IMR-90 (cell line): ENCODE measurements around the gene UNC13C. TPM values are rescaled to one million over a fixed set of nuclear protein-coding genes. Genes with fewer than 3 reads are reported as not detected.

Experiments used
- ATAC-seq: fragments of 200-7000 bp; cut with Tn5 transposase; 2 replicates; pipeline ENCODE4 v1.9.1; 2020; ENCODE audit warnings: low read depth, mild to moderate bottlenecking, moderate library complexity
- BruUV-seq: library from RNA; stranded (reverse); fragments of 400-500 nt; replicated peaks from 2 replicates; lab custom pipeline; 2021; lab: Mats Ljungman, UMichigan
- CTCF ChIA-PET: fragments of 300-600 bp; formaldehyde crosslinking; extraction: SDS; loops from one replicate; lab custom pipeline; 2021; ENCODE audit warnings: antibody characterized with exemption; lab: Yijun Ruan, JAX
- POLR2A ChIA-PET: fragments of 300-600 bp; sonication (Branson Sonifier 250); formaldehyde crosslinking; loops from one replicate; lab custom pipeline; 2022; ENCODE audit warnings: antibody characterized with exemption; ENCODE audit not compliant: unreplicated experiment; lab: Charles Lee
- DNase-seq: peaks from one replicate; pipeline ENCODE4 v3.0.0; 2013
- H2AFZ ChIP-seq: replicated peaks from 2 replicates; pipeline ENCODE3; 2013; ENCODE audit warnings: low read length, mild to moderate bottlenecking; ENCODE audit not compliant: poor library complexity
- H2AK5ac ChIP-seq: 2 replicates; pipeline ENCODE4 v1.6.1; 2013; ENCODE audit warnings: low read depth, low read length, inconsistent platforms
- H2AK9ac ChIP-seq: replicated peaks from 2 replicates; pipeline ENCODE3; 2013; ENCODE audit warnings: mild to moderate bottlenecking, low read depth, low read length, moderate library complexity; ENCODE audit not compliant: poor library complexity
- H2BK120ac ChIP-seq: 2 replicates; pipeline ENCODE4 v1.6.1; 2013; ENCODE audit warnings: low read depth, low read length, inconsistent platforms
- H2BK15ac ChIP-seq: 3 replicates; pipeline ENCODE4 v1.6.1; 2013; ENCODE audit warnings: low read depth, low read length, inconsistent platforms
- H2BK20ac ChIP-seq: 2 replicates; pipeline ENCODE4 v1.6.1; 2013; ENCODE audit warnings: low read depth, mild to moderate bottlenecking, inconsistent platforms, low read length, moderate library complexity
- H2BK5ac ChIP-seq: 2 replicates; pipeline ENCODE4 v1.6.1; 2013; ENCODE audit warnings: mild to moderate bottlenecking, low read depth, low read length, inconsistent platforms; ENCODE audit not compliant: poor library complexity, severe bottlenecking
- H3K14ac ChIP-seq: replicated peaks from 2 replicates; pipeline ENCODE4 v1.6.1; 2013; ENCODE audit warnings: low read depth, low read length, inconsistent platforms
- H3K18ac ChIP-seq: 2 replicates; pipeline ENCODE4 v1.6.1; 2013; ENCODE audit warnings: low read depth, low read length, control low read depth
- H3K23ac ChIP-seq: 2 replicates; pipeline ENCODE4 v1.6.1; 2013; ENCODE audit warnings: low read depth, low read length, inconsistent platforms
- H3K27ac ChIP-seq: 2 replicates; pipeline ENCODE4 v1.5.1; 2013; ENCODE audit warnings: mild to moderate bottlenecking, control low read depth, low read length; ENCODE audit not compliant: insufficient read depth
- H3K27me3 ChIP-seq: 2 replicates; pipeline ENCODE4 v1.6.1; 2013; ENCODE audit warnings: low read length; ENCODE audit not compliant: control insufficient read depth, insufficient read depth
- H3K36me3 ChIP-seq: 2 replicates; pipeline ENCODE4 v1.6.1; 2013; ENCODE audit warnings: low read length, mixed read lengths; ENCODE audit not compliant: control insufficient read depth, insufficient read depth
- H3K4ac ChIP-seq: 2 replicates; pipeline ENCODE4 v1.6.1; 2013; ENCODE audit warnings: low read depth, low read length, inconsistent platforms
- H3K4me1 ChIP-seq: 2 replicates; pipeline ENCODE4 v1.6.1; 2013; ENCODE audit warnings: low read length, mixed read lengths; ENCODE audit not compliant: control insufficient read depth, insufficient read depth
- H3K4me2 ChIP-seq: 2 replicates; pipeline ENCODE4 v1.6.1; 2013; ENCODE audit warnings: low read depth, mild to moderate bottlenecking, control low read depth, low read length, moderate library complexity
- H3K4me3 ChIP-seq: 2 replicates; pipeline ENCODE4 v1.5.1; 2013; ENCODE audit warnings: low read depth, mild to moderate bottlenecking, control low read depth, low read length, moderate library complexity; ENCODE audit not compliant: insufficient read depth
- H3K56ac ChIP-seq: 2 replicates; pipeline ENCODE4 v1.6.1; 2013; ENCODE audit warnings: low read length, inconsistent platforms; ENCODE audit not compliant: insufficient read depth; ENCODE audit errors: extremely low read depth
- H3K79me1 ChIP-seq, 2 experiments: 2 replicates each; pipeline ENCODE4 v1.6.1; 2013; ENCODE audit warnings: low read length in 2 of 2, inconsistent platforms in 1 of 2, low read depth in 1 of 2
- H3K9ac ChIP-seq: 2 replicates; pipeline ENCODE4 v1.6.1; 2013; ENCODE audit warnings: low read depth, low read length, control low read depth
- H3K9me1 ChIP-seq: 2 replicates; pipeline ENCODE4 v1.6.1; 2013; ENCODE audit warnings: low read length, inconsistent platforms; ENCODE audit not compliant: insufficient read depth
- H3K9me3 ChIP-seq: 2 replicates; pipeline ENCODE4 v1.6.1; 2013; ENCODE audit warnings: low read length; ENCODE audit not compliant: control insufficient read depth, insufficient read depth
- H4K20me1 ChIP-seq: 2 replicates; pipeline ENCODE4 v1.6.1; 2013; ENCODE audit warnings: low read length, inconsistent platforms; ENCODE audit not compliant: insufficient read depth
- H4K5ac ChIP-seq: 2 replicates; pipeline ENCODE4 v1.6.1; 2013; ENCODE audit warnings: mild to moderate bottlenecking, low read depth, low read length, control low read depth
- H4K8ac ChIP-seq, 2 experiments: 2 replicates each; pipeline ENCODE4 v1.6.1; 2013; ENCODE audit warnings: low read depth in 2 of 2, low read length in 2 of 2, control low read depth in 1 of 2, inconsistent platforms in 1 of 2
- H4K91ac ChIP-seq: 2 replicates; pipeline ENCODE4 v1.6.1; 2013; ENCODE audit warnings: low read depth, low read length, inconsistent platforms; ENCODE audit not compliant: insufficient read depth
- BHLHE40 ChIP-seq: fragments of 150-350 bp; IDR thresholded peaks from 2 replicates; pipeline ENCODE4 v1.6.1; 2016; ENCODE audit warnings: mild to moderate bottlenecking, low read depth, low read length
- CEBPB ChIP-seq: IDR thresholded peaks from 2 replicates; pipeline ENCODE4 v1.6.1; 2012; ENCODE audit warnings: low read depth, low read length, improper control_type of control experiment
- CHD1 ChIP-seq: IDR thresholded peaks from 2 replicates; pipeline ENCODE4 v1.6.1; 2012; ENCODE audit warnings: low read depth, low read length, improper control_type of control experiment
- CTCF ChIP-seq: conservative IDR thresholded peaks from 2 replicates; pipeline ENCODE4 v1.5.1; 2012; ENCODE audit warnings: mild to moderate bottlenecking, low read depth, low read length, improper control_type of control experiment
- ELK1 ChIP-seq: fragments of 150-350 bp; IDR thresholded peaks from 2 replicates; pipeline ENCODE4 v1.6.1; 2016; ENCODE audit warnings: low read depth, mild to moderate bottlenecking, low read length, moderate library complexity, borderline replicate concordance
- MAZ ChIP-seq: IDR thresholded peaks from 2 replicates; pipeline ENCODE4 v1.6.1; 2012; ENCODE audit warnings: low read depth, mild to moderate bottlenecking, low read length, improper control_type of control experiment, moderate library complexity, borderline replicate concordance
- MXI1 ChIP-seq: IDR thresholded peaks from 2 replicates; pipeline ENCODE4 v1.6.1; 2012; ENCODE audit warnings: low read depth, mild to moderate bottlenecking, low read length, moderate library complexity, borderline replicate concordance
- NFE2L2 ChIP-seq: fragments of 150-350 bp; IDR thresholded peaks from 2 replicates; pipeline ENCODE4 v1.6.1; 2016; ENCODE audit warnings: low read depth, mild to moderate bottlenecking, low read length
- RAD21 ChIP-seq: IDR thresholded peaks from 2 replicates; pipeline ENCODE4 v1.6.1; 2012; ENCODE audit warnings: low read length, improper control_type of control experiment
- SMC3 ChIP-seq: fragments of 150-350 bp; IDR thresholded peaks from 2 replicates; pipeline ENCODE4 v1.6.1; 2016; ENCODE audit warnings: low read depth, mild to moderate bottlenecking, antibody characterized with exemption, low read length, moderate library complexity
- WGBS, 2 experiments: methylation state at CpG; one replicate each; pipeline versions ENCODE4 v1.1.5 to v1.1.7; 2013; ENCODE audit warnings: missing lambda C conversion rate in 2 of 2; ENCODE audit not compliant: insufficient read length in 1 of 2; ENCODE audit errors: extremely low coverage in 2 of 2; 5-methylcytosine and 5-hydroxymethylcytosine counted together
- dilution Hi-C: fragments of 300-500 bp; cut with HindIII; formaldehyde crosslinking; loops from one replicate; pipeline ENCODE4 v1.14.3; 2018; ENCODE audit warnings: low sequenced_read_pairs; ENCODE audit not compliant: unreplicated experiment
- in situ Hi-C: fragments of 300-500 bp; cut with MboI; formaldehyde crosslinking; loops from 3 replicates; pipeline ENCODE4 v1.14.3; 2019; ENCODE audit warnings: low sequenced_read_pairs, inconsistent platforms, mixed read lengths
- intact Hi-C: fragments of 100-400 bp; cut with micrococcal nuclease; formaldehyde crosslinking; loops from 2 replicates; pipeline ENCODE4 v1.10.0; 2022
- polyA plus RNA-seq, 3 experiments: library from polyadenylated mRNA; depleted of rRNA; stranded (reverse); fragments of >200 nt; gene quantifications; 2 replicates each; pipeline ENCODE4 v1.2.3, GENCODE V29; 2012; ENCODE audit warnings: low replicate concordance in 1 of 3
- total RNA-seq: library from RNA; depleted of rRNA; stranded (reverse); fragments of >200 nt; gene quantifications from 2 replicates; pipeline ENCODE4 v1.2.3, GENCODE V29; 2012

Gene UNC13C
- total and polyA plus RNA-seq, 2 of the 4 experiments (the other 2 are of a cell fraction) = not detected

DNA sequence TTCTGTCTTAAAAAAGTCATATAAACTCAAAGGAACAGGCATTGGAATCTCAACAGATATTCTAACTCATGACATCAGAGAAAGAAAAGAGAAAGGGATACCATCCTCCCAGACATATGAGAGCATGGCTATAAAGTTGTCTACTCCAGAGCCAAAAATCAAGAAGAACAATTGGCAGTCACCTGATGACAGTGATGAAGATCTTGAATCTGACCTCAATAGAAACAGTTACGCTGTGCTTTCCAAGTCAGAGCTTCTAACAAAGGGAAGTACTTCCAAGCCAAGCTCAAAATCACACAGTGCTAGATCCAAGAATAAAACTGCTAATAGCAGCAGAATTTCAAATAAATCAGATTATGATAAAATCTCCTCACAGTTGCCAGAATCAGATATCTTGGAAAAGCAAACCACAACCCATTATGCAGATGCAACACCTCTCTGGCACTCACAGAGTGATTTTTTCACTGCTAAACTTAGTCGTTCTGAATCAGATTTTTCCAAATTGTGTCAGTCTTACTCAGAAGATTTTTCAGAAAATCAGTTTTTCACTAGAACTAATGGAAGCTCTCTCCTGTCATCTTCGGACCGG lies 35.9 kb downstream of the UNC13C start:
- Histone ChIP-seq H3K4me2 (no peak overlapping the region), H2BK20ac (no peak overlapping the region), H2AK9ac (no peak overlapping the region), H2BK5ac (no peak overlapping the region), H2BK120ac (no peak overlapping the region), H3K18ac (no peak overlapping the region), H3K79me1 (no peaks in the 10 kb centered on the region), H2AFZ (no peak overlapping the region), H3K27ac (no peak overlapping the region), H3K4me3 (no peak overlapping the region), H3K23ac (no peak overlapping the region), H3K14ac (no peak overlapping the region), H2AK5ac (no peak overlapping the region), H3K9me1 (no peaks in the 10 kb centered on the region), H3K36me3 (no peaks in the 10 kb centered on the region), H3K27me3 (no peaks in the 10 kb centered on the region), H3K56ac (no peak overlapping the region), H3K9ac (no peak overlapping the region), H2BK15ac (no peak overlapping the region), H4K8ac (no peak overlapping the region), H3K4ac (no peak overlapping the region), H4K91ac (no peak overlapping the region), H4K20me1 (no peaks in the 10 kb centered on the region), H4K5ac (no peak overlapping the region), H3K9me3 (peaks cover 13% of the 10 kb centered on the region), H3K4me1 (no peaks in the 10 kb centered on the region)
- ATAC-seq (no peak), DNase-seq (no peak)
- ChIA-PET POLR2A (no interaction called here), CTCF (no interaction called here)
- WGBS, 2 experiments = no CpG with 5 or more reads among the region's 4 CpGs
- dilution Hi-C loops = no loop called here
- in situ Hi-C loops = no loop called here
- no TSS peak for BruUV-seq
- intact Hi-C loops = no loop called here
- TF ChIP-seq ELK1 (no peak), NFE2L2 (no peak), CHD1 (no peak), MXI1 (no peak), SMC3 (no peak), CTCF (no peak), BHLHE40 (no peak), CEBPB (no peak), MAZ (no peak), RAD21 (no peak)
